Neural progenitor cell (in vitro differentiated cells): ENCODE data around the gene BIRC6.

ENCODE experiments used
- CTCF ChIP-seq: fragments of 200-600 bp; sonication (generic); IDR thresholded peaks from 2 replicates; pipeline ENCODE4 v1.5.1; 2017; ENCODE audit warnings: antibody characterized with exemption, mild to moderate bottlenecking
- EZH2 ChIP-seq: fragments of 200-600 bp; sonication (generic); IDR thresholded peaks from 2 replicates; pipeline ENCODE4 v1.6.1; 2017; ENCODE audit warnings: antibody characterized with exemption, mild to moderate bottlenecking, moderate library complexity

GRCh38 chr2:32436150-32436549 is 79.3 kb downstream of the BIRC6 start:
- TF ChIP-seq CTCF, result no peak
- TF ChIP-seq EZH2, result no peak
